Measurements from ENCODE around the gene STYK1.

DNA sequence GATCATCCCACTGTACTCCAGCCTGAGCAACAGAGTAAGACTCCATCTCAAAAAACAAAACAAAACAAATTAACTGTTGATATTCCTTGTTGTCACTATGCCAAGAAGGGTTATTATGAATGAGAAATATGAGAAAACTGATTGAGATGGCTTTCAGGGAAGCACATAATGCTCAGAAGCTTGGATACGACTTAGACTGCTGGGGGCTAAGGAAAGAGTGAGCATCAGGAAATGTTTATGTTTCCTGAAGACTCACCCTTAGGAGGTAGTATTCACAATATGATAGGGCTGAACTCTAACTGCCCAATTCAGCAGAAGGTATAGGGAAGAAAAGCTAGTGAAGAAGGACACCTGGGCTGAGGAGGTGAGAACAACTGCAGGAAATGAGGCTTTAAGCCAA is 6.3 kb downstream of the STYK1 start:
- TF ChIP-seq POLR2AphosphoS5 (IDR thresholded peaks at IDR 0.05) (no peak), POLR2A (IDR thresholded peaks at IDR 0.05) (no peak)
